SK-N-SH treated with all-trans-retinoic acid at 6 μM for 48 hours (cell line): ENCODE data around the gene CYP27C1.
"Not testable (repeated sequence)": the region's sequence is repeated elsewhere in the genome, so short reads cannot be mapped to it uniquely, and the experiment has no call there.

Experiments
- ATAC-seq: fragments of 200-7000 bp; cut with Tn5 transposase; 3 replicates; pipeline ENCODE4 v1.9.1; 2020; ENCODE audit warnings: mild to moderate bottlenecking, moderate library complexity
- ARNTL ChIP-seq: fragments of 450-650 bp; formaldehyde crosslinking; IDR thresholded peaks from 2 replicates; pipeline ENCODE4 v1.5.0; 2020; ENCODE audit warnings: low read depth, mild to moderate bottlenecking, moderate library complexity, borderline replicate concordance
- BACH2 ChIP-seq: fragments of 250-450 bp; sonication (Bioruptor Pico); IDR thresholded peaks from 2 replicates; pipeline ENCODE4 v1.9.0; 2021; ENCODE audit warnings: mild to moderate bottlenecking, borderline replicate concordance
- CREB5 ChIP-seq: fragments of 250-450 bp; sonication (Bioruptor Pico); IDR thresholded peaks from 2 replicates; pipeline ENCODE4 v1.5.1; 2020; ENCODE audit warnings: low read depth, mild to moderate bottlenecking, moderate library complexity
- CSDC2 ChIP-seq: fragments of 250-450 bp; sonication (Bioruptor Pico); IDR thresholded peaks from 2 replicates; pipeline ENCODE4 v1.5.0; 2020; ENCODE audit warnings: mild to moderate bottlenecking, moderate library complexity
- ESRRG ChIP-seq: fragments of 250-450 bp; sonication (Bioruptor Pico); IDR thresholded peaks from 2 replicates; pipeline ENCODE4 v1.6.1; 2021; ENCODE audit warnings: mild to moderate bottlenecking
- GLIS3 ChIP-seq: fragments of 250-450 bp; sonication (Bioruptor Pico); IDR thresholded peaks from 2 replicates; pipeline ENCODE4 v1.5.0; 2020; ENCODE audit warnings: mild to moderate bottlenecking, moderate library complexity
- ISL1 ChIP-seq: fragments of 250-450 bp; sonication (Bioruptor Pico); IDR thresholded peaks from 2 replicates; pipeline ENCODE4 v2.1.2; 2022; ENCODE audit warnings: mild to moderate bottlenecking, moderate library complexity
- OSR1 ChIP-seq: fragments of 250-450 bp; sonication (Bioruptor Pico); IDR thresholded peaks from 2 replicates; pipeline ENCODE4 v1.8.0; 2022; ENCODE audit warnings: moderate library complexity, mild to moderate bottlenecking, inconsistent platforms
- PATZ1 ChIP-seq: fragments of 250-450 bp; sonication (Bioruptor Pico); IDR thresholded peaks from 2 replicates; pipeline ENCODE4 v1.8.0; 2020; ENCODE audit warnings: mild to moderate bottlenecking, moderate library complexity, borderline replicate concordance
- POU6F1 ChIP-seq: fragments of 250-450 bp; sonication (Bioruptor Pico); IDR thresholded peaks from 2 replicates; pipeline ENCODE4 v1.8.0; 2021; ENCODE audit warnings: low read depth, mild to moderate bottlenecking, moderate library complexity, borderline replicate concordance
- PPARA ChIP-seq: fragments of 250-450 bp; sonication (Bioruptor Pico); IDR thresholded peaks from 2 replicates; pipeline ENCODE4 v1.5.0; 2020; ENCODE audit warnings: mild to moderate bottlenecking, borderline replicate concordance
- RARB ChIP-seq: fragments of 250-450 bp; sonication (Bioruptor Pico); IDR thresholded peaks from 2 replicates; pipeline ENCODE4 v1.8.0; 2021; ENCODE audit warnings: mild to moderate bottlenecking, moderate library complexity
- SNAI2 ChIP-seq: fragments of 250-450 bp; sonication (Bioruptor Pico); IDR thresholded peaks from 2 replicates; pipeline ENCODE4 v1.5.0; 2020; ENCODE audit warnings: mild to moderate bottlenecking, moderate library complexity
- TCF4 ChIP-seq: fragments of 250-450 bp; sonication (Bioruptor Pico); IDR thresholded peaks from 2 replicates; pipeline ENCODE4 v1.8.0; 2021; ENCODE audit warnings: mild to moderate bottlenecking, moderate library complexity, borderline replicate concordance
- TOX ChIP-seq: fragments of 250-450 bp; sonication (Bioruptor Pico); IDR thresholded peaks from 2 replicates; pipeline ENCODE4 v1.8.0; 2021; ENCODE audit warnings: mild to moderate bottlenecking, moderate library complexity, borderline replicate concordance
- TSHZ2 ChIP-seq: fragments of 250-450 bp; sonication (Bioruptor Pico); IDR thresholded peaks from 2 replicates; pipeline ENCODE4 v1.5.0; 2020; ENCODE audit warnings: mild to moderate bottlenecking, moderate library complexity
- ZC3H10 ChIP-seq: fragments of 250-450 bp; sonication (Bioruptor Pico); IDR thresholded peaks from 2 replicates; pipeline ENCODE4 v1.5.1; 2021; ENCODE audit warnings: mild to moderate bottlenecking, moderate library complexity
- ZFP3 ChIP-seq: fragments of 250-450 bp; sonication (Bioruptor Pico); IDR thresholded peaks from 2 replicates; pipeline ENCODE4 v1.5.0; 2020; ENCODE audit warnings: mild to moderate bottlenecking, moderate library complexity
- ZFP30 ChIP-seq: fragments of 450-650 bp; formaldehyde crosslinking; IDR thresholded peaks from 2 replicates; pipeline ENCODE4 v1.5.0; 2022; ENCODE audit warnings: mild to moderate bottlenecking, moderate library complexity
- ZNF565 ChIP-seq: fragments of 450-650 bp; formaldehyde crosslinking; conservative IDR thresholded peaks from 2 replicates; pipeline ENCODE4 v1.5.0; 2020; ENCODE audit warnings: low read depth, mild to moderate bottlenecking, moderate library complexity
- ZNF8 ChIP-seq: fragments of 450-650 bp; formaldehyde crosslinking; IDR thresholded peaks from 2 replicates; pipeline ENCODE4 v1.5.0; 2020; ENCODE audit warnings: mild to moderate bottlenecking, moderate library complexity

Gene CYP27C1

GRCh38 chr2:127255721-127256120, 35.6 kb upstream of the CYP27C1 start (continued):
- TF ChIP-seq PPARA (CRISPR knock-in tag), result no peak
- no peak for TF ChIP-seq OSR1 (CRISPR knock-in tag)

GRCh38 chr2:127255146-127255545, 35.0 kb upstream of the CYP27C1 start:
- no peak for TF ChIP-seq OSR1 (CRISPR knock-in tag)
- TF ChIP-seq ZNF565, result no peak
- TF ChIP-seq ESRRG (CRISPR knock-in tag), result no peak
- TF ChIP-seq PATZ1, result no peak
- no peak for TF ChIP-seq TSHZ2 (CRISPR knock-in tag)
- TF ChIP-seq CSDC2 (CRISPR knock-in tag), result no peak
- TF ChIP-seq ZC3H10 (CRISPR knock-in tag), result no peak
- no peak for TF ChIP-seq BACH2
- TF ChIP-seq ZNF8 (CRISPR knock-in tag), result no peak
- TF ChIP-seq ZFP3 (CRISPR knock-in tag), result no peak
- no peak for TF ChIP-seq CREB5 (CRISPR knock-in tag)
- no peak for TF ChIP-seq TCF4 (CRISPR knock-in tag)
- TF ChIP-seq TOX, result no peak
- no peak for TF ChIP-seq ISL1 (CRISPR knock-in tag)
- no peak for TF ChIP-seq GLIS3 (CRISPR knock-in tag)
- TF ChIP-seq SNAI2 (CRISPR knock-in tag), result no peak
- no peak for TF ChIP-seq POU6F1
- TF ChIP-seq, all 23 proteins: peak for 0
- ATAC-seq, result no peak

- no peak for ATAC-seq
Measured at GRCh38 chr2:127254386-127254981, 34.4 kb upstream of the CYP27C1 start.

GRCh38 chr2:127241184-127241583, 21.1 kb upstream of the CYP27C1 start:
- ATAC-seq, result not testable (repeated sequence)

More at GRCh38 chr2:127254386-127254981, 34.4 kb upstream of the CYP27C1 start:
- TF ChIP-seq ZNF8 (CRISPR knock-in tag) (no peak), PATZ1 (no peak), CREB5 (CRISPR knock-in tag) (no peak), TOX (no peak), ISL1 (CRISPR knock-in tag) (no peak), ESRRG (CRISPR knock-in tag) (no peak), OSR1 (CRISPR knock-in tag) (no peak), ARNTL (no peak), ZC3H10 (CRISPR knock-in tag) (no peak), ZNF565 (no peak), SNAI2 (CRISPR knock-in tag) (no peak), ZFP30 (CRISPR knock-in tag) (no peak), TCF4 (CRISPR knock-in tag) (no peak), RARB (CRISPR knock-in tag) (no peak), ZFP3 (CRISPR knock-in tag) (no peak)
